K562 (cell line): ENCODE measurements around the gene GTF3C1. TPM values are rescaled to one million over a fixed set of nuclear protein-coding genes. Genes with fewer than 3 reads are reported as not detected.

Experiments used
- JUND ChIP-seq, 2 experiments: IDR thresholded peaks; 2 replicates in 1 of 2; 3 replicates in 1 of 2; pipeline ENCODE4 v1.6.1; 2011; ENCODE audit warnings: borderline replicate concordance in 2 of 2, low read depth in 2 of 2, low read length in 2 of 2, improper control_type of control experiment in 1 of 2, missing biosample characterization in 1 of 2, missing genetic modification characterization in 1 of 2, missing genetic modification reagents in 1 of 2
- SREBF2 ChIP-seq: sonication (generic); formaldehyde crosslinking; IDR thresholded peaks from 2 replicates; pipeline ENCODE4 v1.4.0; 2020; ENCODE audit warnings: mild to moderate bottlenecking, missing genetic modification reagents
- TCF3 ChIP-seq: sonication (generic); formaldehyde crosslinking; IDR thresholded peaks from 2 replicates; pipeline ENCODE4 v1.4.0; 2020; ENCODE audit warnings: mild to moderate bottlenecking, missing genetic modification reagents
- ZNF324 ChIP-seq: fragments of 250-450 bp; sonication (Bioruptor Pico); IDR thresholded peaks from 2 replicates; pipeline ENCODE4 v1.4.0; 2020; ENCODE audit warnings: mild to moderate bottlenecking
- ZNF57 ChIP-seq: fragments of 450-650 bp; formaldehyde crosslinking; IDR thresholded peaks from 2 replicates; pipeline ENCODE4 v1.4.0; 2020; ENCODE audit warnings: mild to moderate bottlenecking, moderate library complexity
- polyA plus RNA-seq, 8 experiments: library from polyadenylated mRNA; depleted of rRNA in 4 of 8; stranded (reverse) in 5 of 8; unstranded in 3 of 8; fragments of >200 nt; fragmentation: Nextera tagmentation in 2 of 8; fragmentation: Illumina TruSeq in 1 of 8; extraction: Ambion mirVana in 2 of 8; extraction: Trizol in 1 of 8; gene quantifications; 2 replicates each; pipeline versions ENCODE4 v1.2.1 to v1.2.3, GENCODE V29; 2011 to 2014; ENCODE audit warnings: inconsistent platforms in 1 of 8, missing spikeins in 1 of 8
- total RNA-seq, 7 experiments: library from RNA; depleted of rRNA in 6 of 7; stranded (reverse); fragments of >200 nt in 6 of 7; fragmentation: Illumina TruSeq in 2 of 7; extraction: Trizol in 2 of 7; gene quantifications; 2 replicates each; pipeline versions ENCODE4 v1.2.1 to v1.2.3, GENCODE V29; 2011 to 2021; ENCODE audit warnings: low replicate concordance in 1 of 7
- TF ChIP-seq, protein P1 (sequence below): sonication (generic); formaldehyde crosslinking; IDR thresholded peaks from 2 replicates; pipeline ENCODE4 v1.8.0; 2023; ENCODE audit warnings: mild to moderate bottlenecking, missing genetic modification reagents

The GTF3C1 gene
- total and polyA plus RNA-seq, 9 of the 15 experiments (the other 6 are each of a cell fraction or from before 2014, with no cell fraction given) = 0.72 to 63.6 (median 30.9) TPM

DNA sequence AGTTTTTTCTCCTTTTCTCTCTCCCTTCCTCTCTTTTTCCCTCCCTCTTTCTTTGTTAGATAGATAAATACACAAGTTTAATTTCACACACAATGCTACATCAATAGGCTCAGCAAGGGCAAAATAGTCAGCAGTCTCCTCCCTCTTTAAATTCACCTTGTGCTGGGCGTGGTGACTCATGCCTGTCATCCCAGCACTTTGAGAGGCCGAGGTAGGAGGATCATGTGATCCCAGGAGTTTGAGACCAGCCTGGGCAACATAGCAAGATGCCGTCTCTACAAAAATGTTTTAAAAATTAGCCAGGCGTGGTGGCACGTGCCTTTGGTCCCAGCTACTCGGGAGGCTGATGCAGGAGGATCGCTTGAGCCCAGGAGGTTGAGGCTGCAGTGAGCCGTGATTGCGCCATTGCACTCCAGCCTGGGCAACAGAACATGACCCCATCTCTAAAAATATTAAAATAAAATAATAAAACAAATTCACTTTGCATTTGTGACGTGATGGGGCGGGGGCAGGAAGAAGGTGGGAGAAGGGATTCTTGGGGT lies 120.3 kb downstream of the GTF3C1 start (continued):
- TF ChIP-seq, protein P1, sequence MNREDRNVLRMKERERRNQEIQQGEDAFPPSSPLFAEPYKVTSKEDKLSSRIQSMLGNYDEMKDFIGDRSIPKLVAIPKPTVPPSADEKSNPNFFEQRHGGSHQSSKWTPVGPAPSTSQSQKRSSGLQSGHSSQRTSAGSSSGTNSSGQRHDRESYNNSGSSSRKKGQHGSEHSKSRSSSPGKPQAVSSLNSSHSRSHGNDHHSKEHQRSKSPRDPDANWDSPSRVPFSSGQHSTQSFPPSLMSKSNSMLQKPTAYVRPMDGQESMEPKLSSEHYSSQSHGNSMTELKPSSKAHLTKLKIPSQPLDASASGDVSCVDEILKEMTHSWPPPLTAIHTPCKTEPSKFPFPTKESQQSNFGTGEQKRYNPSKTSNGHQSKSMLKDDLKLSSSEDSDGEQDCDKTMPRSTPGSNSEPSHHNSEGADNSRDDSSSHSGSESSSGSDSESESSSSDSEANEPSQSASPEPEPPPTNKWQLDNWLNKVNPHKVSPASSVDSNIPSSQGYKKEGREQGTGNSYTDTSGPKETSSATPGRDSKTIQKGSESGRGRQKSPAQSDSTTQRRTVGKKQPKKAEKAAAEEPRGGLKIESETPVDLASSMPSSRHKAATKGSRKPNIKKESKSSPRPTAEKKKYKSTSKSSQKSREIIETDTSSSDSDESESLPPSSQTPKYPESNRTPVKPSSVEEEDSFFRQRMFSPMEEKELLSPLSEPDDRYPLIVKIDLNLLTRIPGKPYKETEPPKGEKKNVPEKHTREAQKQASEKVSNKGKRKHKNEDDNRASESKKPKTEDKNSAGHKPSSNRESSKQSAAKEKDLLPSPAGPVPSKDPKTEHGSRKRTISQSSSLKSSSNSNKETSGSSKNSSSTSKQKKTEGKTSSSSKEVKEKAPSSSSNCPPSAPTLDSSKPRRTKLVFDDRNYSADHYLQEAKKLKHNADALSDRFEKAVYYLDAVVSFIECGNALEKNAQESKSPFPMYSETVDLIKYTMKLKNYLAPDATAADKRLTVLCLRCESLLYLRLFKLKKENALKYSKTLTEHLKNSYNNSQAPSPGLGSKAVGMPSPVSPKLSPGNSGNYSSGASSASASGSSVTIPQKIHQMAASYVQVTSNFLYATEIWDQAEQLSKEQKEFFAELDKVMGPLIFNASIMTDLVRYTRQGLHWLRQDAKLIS = no peak
- TF ChIP-seq JUND (IDR thresholded peaks at IDR 0.05; ENCODE audit: borderline replicate concordance, low read depth, low read length) (peak; percentile 20; the same call in 1 of the 2 replicates), JUND (tag; IDR thresholded peaks at IDR 0.05; ENCODE audit: borderline replicate concordance, low read depth, low read length) (no peak), TCF3 (CRISPR knock-in tag) (no peak), SREBF2 (no peak), ZNF324 (CRISPR knock-in tag) (no peak), ZNF57 (no peak)
